HCT116 (cell line): Measurements from ENCODE around the gene MXRA7. TPM values are rescaled to one million over a fixed set of nuclear protein-coding genes. Genes with fewer than 3 reads are reported as not detected.

ENCODE experiments used
- ATAC-seq: fragments of 200-7000 bp; cut with Tn5 transposase; 2 replicates; pipeline ENCODE4 v1.9.1; 2020; ENCODE audit warnings: mild to moderate bottlenecking, moderate library complexity
- BruUV-seq: library from RNA; stranded (reverse); fragments of 400-500 nt; replicated peaks from 2 replicates; lab custom pipeline; 2021; lab: Mats Ljungman, UMichigan
- CTCF ChIA-PET: fragments of 300-600 bp; sonication (Branson Sonifier 250); formaldehyde crosslinking; loops from one replicate; lab custom pipeline; 2021; ENCODE audit warnings: antibody characterized with exemption; lab: Charles Lee
- POLR2A ChIA-PET: fragments of 300-600, 350-600 bp; sonication (Branson Sonifier 250); formaldehyde crosslinking; loops from one replicate; lab custom pipeline; 2021; ENCODE audit warnings: antibody characterized with exemption; lab: Charles Lee
- RAD21 ChIA-PET, 2 experiments: fragments of 300-600 bp; sonication (Branson Sonifier 250); formaldehyde crosslinking; loops; one replicate each; lab custom pipeline; 2023; ENCODE audit warnings: low total read pairs in 2 of 2; ENCODE audit not compliant: uncharacterized antibody in 2 of 2, unreplicated experiment in 2 of 2, low non-redundant PET in 1 of 2; lab: Charles Lee
- DNase-seq: peaks from one replicate; pipeline ENCODE4 v3.0.0-alpha.2; 2010; ENCODE audit warnings: low read depth, low spot score
- H2AFZ ChIP-seq: fragments of 200-600 bp; shearing (Covaris generic), sonication (generic); 2 replicates; pipeline ENCODE4 v1.6.1; 2017; ENCODE audit warnings: low read depth, mixed run types, mixed read lengths, antibody characterized with exemption, low read length; ENCODE audit not compliant: poor library complexity, severe bottlenecking
- H3K27ac ChIP-seq: 2 replicates; pipeline ENCODE4 v1.5.1; 2012; ENCODE audit warnings: low read depth, low read length
- H3K27me3 ChIP-seq: fragments of 200-600 bp; sonication (generic); 2 replicates; pipeline ENCODE4 v1.6.1; 2016; ENCODE audit warnings: mixed run types, low read length, mixed read lengths; ENCODE audit not compliant: insufficient read depth
- H3K36me3 ChIP-seq, 2 experiments: fragments of 200-500 bp in 1 of 2; fragments of 200-600 bp in 1 of 2; sonication (Bioruptor generic) in 1 of 2; sonication (generic) in 1 of 2; 2 replicates each; pipeline versions ENCODE4 v1.5.1 to v1.6.1; 2014 to 2016; ENCODE audit warnings: low read length in 2 of 2, inconsistent platforms in 1 of 2, mixed read lengths in 1 of 2, mixed run types in 1 of 2; ENCODE audit not compliant: insufficient read depth in 2 of 2, control insufficient read depth in 1 of 2
- H3K4me1 ChIP-seq, 2 experiments: fragments of 200-600 bp in 1 of 2; sonication (generic) in 1 of 2; 2 replicates each; pipeline versions ENCODE4 v1.5.1 to v1.6.1; 2012 to 2017; ENCODE audit warnings: low read length in 2 of 2, inconsistent platforms in 1 of 2, mild to moderate bottlenecking in 1 of 2, mixed read lengths in 1 of 2, mixed run types in 1 of 2, moderate library complexity in 1 of 2; ENCODE audit not compliant: insufficient read depth in 2 of 2, control insufficient read depth in 1 of 2
- H3K4me2 ChIP-seq: fragments of 200-600 bp; sonication (generic); 2 replicates; pipeline ENCODE4 v1.6.1; 2017; ENCODE audit warnings: mixed run types, low read length, mixed read lengths
- H3K4me3 ChIP-seq, 2 experiments: fragments of 200-600 bp in 1 of 2; sonication (generic) in 1 of 2; replicated peaks in 1 of 2; 2 replicates each; pipeline ENCODE4 v1.5.1; 2011 to 2016; ENCODE audit warnings: low read length in 2 of 2, control low read depth in 1 of 2, low read depth in 1 of 2, mild to moderate bottlenecking in 1 of 2, mixed read lengths in 1 of 2, mixed run types in 1 of 2
- H3K79me2 ChIP-seq: fragments of 200-600 bp; sonication (generic); 2 replicates; pipeline ENCODE4 v1.6.1; 2017; ENCODE audit warnings: mild to moderate bottlenecking, mixed run types, low read length, moderate library complexity, mixed read lengths; ENCODE audit not compliant: insufficient read depth
- H3K9ac ChIP-seq: fragments of 200-600 bp; sonication (generic); 2 replicates; pipeline ENCODE4 v1.6.1; 2016; ENCODE audit warnings: low read length, mixed read lengths
- H3K9me2 ChIP-seq: fragments of 200-600 bp; sonication (generic), shearing (Covaris generic); 2 replicates; pipeline ENCODE4 v1.6.1; 2017; ENCODE audit warnings: mixed run types, mild to moderate bottlenecking, moderate library complexity; ENCODE audit not compliant: insufficient read depth
- H3K9me3 ChIP-seq, 2 experiments: fragments of 200-500 bp in 1 of 2; fragments of 200-600 bp in 1 of 2; sonication (Bioruptor generic) in 1 of 2; sonication (generic) in 1 of 2; 2 replicates each; pipeline ENCODE4 v1.6.1; 2014 to 2017; ENCODE audit warnings: low read length in 2 of 2, mixed read lengths in 2 of 2, inconsistent platforms in 1 of 2, low read depth in 1 of 2, mild to moderate bottlenecking in 1 of 2, mixed run types in 1 of 2, moderate library complexity in 1 of 2; ENCODE audit not compliant: control insufficient read depth in 1 of 2, insufficient read depth in 1 of 2
- H4K20me1 ChIP-seq: fragments of 200-600 bp; sonication (generic), shearing (Covaris generic); 2 replicates; pipeline ENCODE4 v1.6.1; 2017; ENCODE audit warnings: mixed run types, mild to moderate bottlenecking, moderate library complexity; ENCODE audit not compliant: insufficient read depth
- ATF3 ChIP-seq: IDR thresholded peaks from 2 replicates; pipeline ENCODE4 v1.6.1; 2012
- CTCF ChIP-seq, 3 experiments: fragments of 200-600 bp in 1 of 3; sonication (generic) in 1 of 3; IDR thresholded peaks in 2 of 3; conservative IDR thresholded peaks in 1 of 3; 2 replicates each; pipeline ENCODE4 v1.5.1; 2012 to 2017; ENCODE audit warnings: low read depth in 2 of 3, low read length in 2 of 3, antibody characterized with exemption in 1 of 3, borderline replicate concordance in 1 of 3, control low read depth in 1 of 3, mild to moderate bottlenecking in 1 of 3, mixed read lengths in 1 of 3, mixed run types in 1 of 3, moderate library complexity in 1 of 3; ENCODE audit not compliant: insufficient read depth in 1 of 3
- EGR1 ChIP-seq: IDR thresholded peaks from 2 replicates; pipeline ENCODE4 v1.6.1; 2012; ENCODE audit warnings: low read depth
- ELF1 ChIP-seq: IDR thresholded peaks from 2 replicates; pipeline ENCODE4 v1.6.1; 2012; ENCODE audit warnings: low read depth, borderline replicate concordance
- EZH2phosphoT487 ChIP-seq: fragments of 200-600 bp; IDR thresholded peaks from 2 replicates; pipeline ENCODE4 v1.6.1; 2018; ENCODE audit warnings: antibody characterized with exemption, borderline replicate concordance
- FOSL1 ChIP-seq: IDR thresholded peaks from 2 replicates; pipeline ENCODE4 v1.6.1; 2012; ENCODE audit warnings: low read depth
- JUND ChIP-seq: IDR thresholded peaks from 2 replicates; pipeline ENCODE4 v1.6.1; 2012
- MAX ChIP-seq: IDR thresholded peaks from 2 replicates; pipeline ENCODE4 v1.6.1; 2012
- SIN3A ChIP-seq: IDR thresholded peaks from 2 replicates; pipeline ENCODE4 v1.6.1; 2012; ENCODE audit warnings: low read depth
- ZBTB33 ChIP-seq: IDR thresholded peaks from 2 replicates; pipeline ENCODE4 v1.6.1; 2011; ENCODE audit warnings: mild to moderate bottlenecking, low read length, moderate library complexity; ENCODE audit not compliant: insufficient replicate concordance; ENCODE audit errors: extremely low read depth
- ZFX ChIP-seq: fragments of 450-650 bp; IDR thresholded peaks from 2 replicates; pipeline ENCODE4 v1.6.1; 2017
- ZNF274 ChIP-seq: fragments of 200-500 bp; sonication (Bioruptor generic); IDR thresholded peaks from 2 replicates; pipeline ENCODE4 v1.6.1; 2014; ENCODE audit warnings: mild to moderate bottlenecking, low read depth, low read length, inconsistent platforms
- intact Hi-C: fragments of 100-400 bp; cut with micrococcal nuclease; formaldehyde crosslinking; loops from 2 replicates; pipeline ENCODE4 v1.10.0; 2022
- total RNA-seq: library from RNA; stranded (reverse); gene quantifications from one replicate; pipeline ENCODE4 v1.2.1, GENCODE V29; 2021; ENCODE audit not compliant: unreplicated experiment

The MXRA7 gene
- total RNA-seq, 1 experiment from 2014 or later = 57.1 TPM

- CTCF ChIA-PET = no interaction called here
Observed at GRCh38 chr17:76697702-76698465, 12.9 kb downstream of the MXRA7 start.

More at GRCh38 chr17:76697702-76698465, 12.9 kb downstream of the MXRA7 start:
- BruUV-seq = no TSS peak
- ATAC-seq (no peak), DNase-seq (no peak)
- intact Hi-C loops = no loop called here
- H3K9me3 ChIP-seq = no peaks in the 10 kb centered on the region
- RAD21 ChIA-PET = no interaction called here
- no peaks in the 10 kb centered on the region for H3K9me2 ChIP-seq
- no peak overlapping the region for H3K4me2 ChIP-seq
- peaks cover 3% of the 10 kb centered on the region; the same call in 1 of the 2 replicates for H3K79me2 ChIP-seq
- H3K27me3 ChIP-seq = no peaks in the 10 kb centered on the region
- no peak overlapping the region for H2AFZ ChIP-seq
- no peak overlapping the region for H3K27ac ChIP-seq
- H3K4me1 ChIP-seq = peaks cover 0 to 12% of the 10 kb centered on the region in 2 experiments; a peak in 2 of 4 replicates
- H4K20me1 ChIP-seq = no peaks in the 10 kb centered on the region
- H3K36me3 ChIP-seq = no peaks in the 10 kb centered on the region
- H3K9ac ChIP-seq = no peak overlapping the region
- TF ChIP-seq JUND (no peak), FOSL1 (no peak), ZNF274 (no peak), EGR1 (no peak), ZFX (no peak), EZH2phosphoT487 (no peak), MAX (no peak), SIN3A (no peak), ELF1 (no peak), CTCF (IDR thresholded peaks at IDR 0.05 in 2 of 3, conservative IDR thresholded peaks at IDR 0.05 in 1 of 3; ENCODE audit: borderline replicate concordance in 1 of 3, insufficient read depth in 1 of 3, low read depth in 2 of 3, low read length in 2 of 3) (no peak), ATF3 (no peak), ZBTB33 (no peak)
- no peak overlapping the region for H3K4me3 ChIP-seq
- POLR2A ChIA-PET = interaction anchor here (1.6 kb wide), 1 partner anchor 26 kb away, joined by 5 read pairs; no protein-coding TSS in a partner anchor
